HepG2 (cell line): ENCODE results near the gene CYB5D1. TPM values are rescaled to one million over a fixed set of nuclear protein-coding genes. Genes with fewer than 3 reads are reported as not detected.
A peak's percentile ranks its signal among the peaks of the same experiment; 100 is the strongest.

Source experiments
- CREB3 ChIP-seq: sonication (generic); formaldehyde crosslinking; IDR thresholded peaks from 2 replicates; pipeline ENCODE4 v1.5.0; 2020; ENCODE audit warnings: missing genetic modification reagents
- HIVEP1 ChIP-seq: sonication (generic); formaldehyde crosslinking; IDR thresholded peaks from 2 replicates; pipeline ENCODE4 v1.4.0; 2020; ENCODE audit warnings: mild to moderate bottlenecking, missing genetic modification reagents
- HNRNPH1 ChIP-seq: fragments of 200-400 bp; formaldehyde crosslinking; optimal IDR thresholded peaks from 2 replicates; pipeline ENCODE3; 2017; ENCODE audit warnings: mild to moderate bottlenecking, low read depth, low read length
- KMT2A ChIP-seq: sonication (generic); formaldehyde crosslinking; IDR thresholded peaks from 2 replicates; pipeline ENCODE4 v1.4.0; 2020; ENCODE audit warnings: missing genetic modification reagents
- MAFF ChIP-seq: IDR thresholded peaks from 2 replicates; pipeline ENCODE4 v1.6.1; 2011; ENCODE audit warnings: low read depth, low read length, improper control_type of control experiment
- PBX3 ChIP-seq: sonication (generic); formaldehyde crosslinking; IDR thresholded peaks from 2 replicates; pipeline ENCODE4 v1.8.1; 2023; ENCODE audit warnings: missing genetic modification reagents, inconsistent platforms, borderline replicate concordance
- POLR2AphosphoS5 ChIP-seq: IDR thresholded peaks from 2 replicates; pipeline ENCODE4 v1.6.1; 2012; ENCODE audit warnings: low read depth, low read length
- RNF2 ChIP-seq: fragments of 450-650 bp; conservative IDR thresholded peaks from 2 replicates; pipeline ENCODE4 v1.6.1; 2016; ENCODE audit warnings: low read depth
- ZMAT5 ChIP-seq: sonication (generic); formaldehyde crosslinking; IDR thresholded peaks from 2 replicates; pipeline ENCODE4 v1.5.0; 2020; ENCODE audit warnings: mild to moderate bottlenecking, low read depth, missing genetic modification reagents, borderline replicate concordance
- ZMYM4 ChIP-seq: sonication (generic); formaldehyde crosslinking; IDR thresholded peaks from 2 replicates; pipeline ENCODE4 v1.8.1; 2023; ENCODE audit warnings: mild to moderate bottlenecking, missing genetic modification reagents
- ZNF180 ChIP-seq: sonication (generic); formaldehyde crosslinking; IDR thresholded peaks from 2 replicates; pipeline ENCODE4 v1.4.0; 2020; ENCODE audit warnings: low read depth, missing genetic modification reagents, borderline replicate concordance
- ZNF564 ChIP-seq: sonication (generic); formaldehyde crosslinking; IDR thresholded peaks from 2 replicates; pipeline ENCODE4 v1.8.1; 2023; ENCODE audit warnings: mild to moderate bottlenecking, missing genetic modification reagents
- polyA plus RNA-seq, 8 experiments: library from polyadenylated mRNA; depleted of rRNA in 3 of 8; stranded (reverse) in 7 of 8; unstranded in 1 of 8; fragments of >200 nt; fragmentation: Illumina TruSeq in 4 of 8; extraction: Trizol in 4 of 8; gene quantifications; 2 replicates each; pipeline versions ENCODE4 v1.2.1 to v1.2.3, GENCODE V29; 2011 to 2016; ENCODE audit warnings: low read depth in 4 of 8, missing spikeins in 1 of 8, mixed read lengths in 1 of 8; ENCODE audit not compliant: insufficient read depth in 1 of 8
- total RNA-seq, 5 experiments: library from RNA; depleted of rRNA; stranded (reverse); fragments of >200 nt; fragmentation: Illumina TruSeq; extraction: Trizol; gene quantifications; 2 replicates each; pipeline ENCODE4 v1.2.3, GENCODE V29; 2016; ENCODE audit warnings: low read depth in 1 of 5
- TF ChIP-seq, protein P1 (sequence below): sonication (generic); formaldehyde crosslinking; IDR thresholded peaks from 2 replicates; pipeline ENCODE4 v1.4.0; 2020; ENCODE audit warnings: missing genetic modification reagents
- TF ChIP-seq, protein P2 (sequence below): sonication (generic); formaldehyde crosslinking; conservative IDR thresholded peaks from 2 replicates; pipeline ENCODE4 v1.5.0; 2020; ENCODE audit warnings: missing genetic modification reagents
- TF ChIP-seq, protein P3 (sequence below): sonication (generic); formaldehyde crosslinking; IDR thresholded peaks from 2 replicates; pipeline ENCODE4 v1.9.0; 2021; ENCODE audit warnings: mild to moderate bottlenecking, missing genetic modification reagents

CYB5D1 gene
- total and polyA plus RNA-seq, 2 of the 13 experiments (the other 11 are each of a cell fraction or from before 2014, with no cell fraction given) = 8.9 to 17.0 TPM

DNA sequence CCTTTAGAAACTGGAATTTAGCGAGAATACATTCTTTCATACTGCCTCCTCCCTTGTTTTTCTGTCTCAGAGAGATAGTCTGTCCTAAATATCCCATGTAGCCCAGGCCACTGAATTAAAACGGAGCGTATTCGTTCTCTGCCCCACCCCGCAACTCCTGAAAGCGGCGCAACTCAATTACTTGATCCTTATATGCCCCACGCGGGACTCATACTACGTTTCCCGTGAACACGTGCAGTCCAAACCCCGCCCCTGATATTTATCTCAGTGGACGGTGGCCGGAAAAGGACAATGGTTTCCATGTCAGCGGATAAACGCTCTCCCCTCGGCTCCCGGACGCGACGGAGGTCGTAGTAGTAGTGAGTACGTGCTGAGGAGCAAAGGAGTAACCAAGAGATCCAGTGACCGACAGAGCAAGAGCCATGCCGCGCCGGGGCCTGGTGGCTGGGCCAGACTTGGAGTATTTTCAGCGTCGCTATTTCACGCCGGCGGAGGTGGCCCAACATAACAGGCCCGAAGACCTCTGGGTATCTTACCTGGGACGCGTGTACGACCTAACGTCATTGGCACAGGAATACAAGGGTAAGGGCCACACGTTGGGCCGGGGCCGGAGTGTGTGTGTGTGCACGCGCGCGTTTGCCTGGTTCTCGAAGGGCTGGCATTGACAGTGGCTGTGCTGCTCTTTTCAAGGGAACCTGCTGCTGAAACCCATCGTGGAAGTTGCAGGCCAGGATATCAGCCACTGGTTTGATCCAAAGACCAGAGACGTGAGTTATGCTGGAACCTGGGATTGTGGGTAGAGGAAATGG is at the start of gene CYB5D1 (continued):
- TF ChIP-seq, protein P1, sequence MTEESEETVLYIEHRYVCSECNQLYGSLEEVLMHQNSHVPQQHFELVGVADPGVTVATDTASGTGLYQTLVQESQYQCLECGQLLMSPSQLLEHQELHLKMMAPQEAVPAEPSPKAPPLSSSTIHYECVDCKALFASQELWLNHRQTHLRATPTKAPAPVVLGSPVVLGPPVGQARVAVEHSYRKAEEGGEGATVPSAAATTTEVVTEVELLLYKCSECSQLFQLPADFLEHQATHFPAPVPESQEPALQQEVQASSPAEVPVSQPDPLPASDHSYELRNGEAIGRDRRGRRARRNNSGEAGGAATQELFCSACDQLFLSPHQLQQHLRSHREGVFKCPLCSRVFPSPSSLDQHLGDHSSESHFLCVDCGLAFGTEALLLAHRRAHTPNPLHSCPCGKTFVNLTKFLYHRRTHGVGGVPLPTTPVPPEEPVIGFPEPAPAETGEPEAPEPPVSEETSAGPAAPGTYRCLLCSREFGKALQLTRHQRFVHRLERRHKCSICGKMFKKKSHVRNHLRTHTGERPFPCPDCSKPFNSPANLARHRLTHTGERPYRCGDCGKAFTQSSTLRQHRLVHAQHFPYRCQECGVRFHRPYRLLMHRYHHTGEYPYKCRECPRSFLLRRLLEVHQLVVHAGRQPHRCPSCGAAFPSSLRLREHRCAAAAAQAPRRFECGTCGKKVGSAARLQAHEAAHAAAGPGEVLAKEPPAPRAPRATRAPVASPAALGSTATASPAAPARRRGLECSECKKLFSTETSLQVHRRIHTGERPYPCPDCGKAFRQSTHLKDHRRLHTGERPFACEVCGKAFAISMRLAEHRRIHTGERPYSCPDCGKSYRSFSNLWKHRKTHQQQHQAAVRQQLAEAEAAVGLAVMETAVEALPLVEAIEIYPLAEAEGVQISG (CRISPR knock-in tag) = peak; percentile 3; the same call in 1 of the 2 replicates
- TF ChIP-seq RNF2 (no peak; the same call in 1 of the 2 replicates), PBX3 (CRISPR knock-in tag) (no peak), ZNF180 (no peak), ZNF564 (0 out of 2 replicates have a peak, but pooled peaks have one; percentile 55), KMT2A (no peak; the same call in 1 of the 2 replicates), ZMAT5 (no peak), CREB3 (CRISPR knock-in tag) (no peak), MAFF (no peak), POLR2AphosphoS5 (0 out of 2 replicates have a peak, but pooled peaks have one; percentile 24), HIVEP1 (no peak), ZMYM4 (CRISPR knock-in tag) (no peak; the same call in 1 of the 2 replicates), HNRNPH1 (no peak)
- TF ChIP-seq, protein P2, sequence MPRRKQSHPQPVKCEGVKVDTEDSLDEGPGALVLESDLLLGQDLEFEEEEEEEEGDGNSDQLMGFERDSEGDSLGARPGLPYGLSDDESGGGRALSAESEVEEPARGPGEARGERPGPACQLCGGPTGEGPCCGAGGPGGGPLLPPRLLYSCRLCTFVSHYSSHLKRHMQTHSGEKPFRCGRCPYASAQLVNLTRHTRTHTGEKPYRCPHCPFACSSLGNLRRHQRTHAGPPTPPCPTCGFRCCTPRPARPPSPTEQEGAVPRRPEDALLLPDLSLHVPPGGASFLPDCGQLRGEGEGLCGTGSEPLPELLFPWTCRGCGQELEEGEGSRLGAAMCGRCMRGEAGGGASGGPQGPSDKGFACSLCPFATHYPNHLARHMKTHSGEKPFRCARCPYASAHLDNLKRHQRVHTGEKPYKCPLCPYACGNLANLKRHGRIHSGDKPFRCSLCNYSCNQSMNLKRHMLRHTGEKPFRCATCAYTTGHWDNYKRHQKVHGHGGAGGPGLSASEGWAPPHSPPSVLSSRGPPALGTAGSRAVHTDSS (CRISPR knock-in tag) = no peak
- TF ChIP-seq, protein P3, sequence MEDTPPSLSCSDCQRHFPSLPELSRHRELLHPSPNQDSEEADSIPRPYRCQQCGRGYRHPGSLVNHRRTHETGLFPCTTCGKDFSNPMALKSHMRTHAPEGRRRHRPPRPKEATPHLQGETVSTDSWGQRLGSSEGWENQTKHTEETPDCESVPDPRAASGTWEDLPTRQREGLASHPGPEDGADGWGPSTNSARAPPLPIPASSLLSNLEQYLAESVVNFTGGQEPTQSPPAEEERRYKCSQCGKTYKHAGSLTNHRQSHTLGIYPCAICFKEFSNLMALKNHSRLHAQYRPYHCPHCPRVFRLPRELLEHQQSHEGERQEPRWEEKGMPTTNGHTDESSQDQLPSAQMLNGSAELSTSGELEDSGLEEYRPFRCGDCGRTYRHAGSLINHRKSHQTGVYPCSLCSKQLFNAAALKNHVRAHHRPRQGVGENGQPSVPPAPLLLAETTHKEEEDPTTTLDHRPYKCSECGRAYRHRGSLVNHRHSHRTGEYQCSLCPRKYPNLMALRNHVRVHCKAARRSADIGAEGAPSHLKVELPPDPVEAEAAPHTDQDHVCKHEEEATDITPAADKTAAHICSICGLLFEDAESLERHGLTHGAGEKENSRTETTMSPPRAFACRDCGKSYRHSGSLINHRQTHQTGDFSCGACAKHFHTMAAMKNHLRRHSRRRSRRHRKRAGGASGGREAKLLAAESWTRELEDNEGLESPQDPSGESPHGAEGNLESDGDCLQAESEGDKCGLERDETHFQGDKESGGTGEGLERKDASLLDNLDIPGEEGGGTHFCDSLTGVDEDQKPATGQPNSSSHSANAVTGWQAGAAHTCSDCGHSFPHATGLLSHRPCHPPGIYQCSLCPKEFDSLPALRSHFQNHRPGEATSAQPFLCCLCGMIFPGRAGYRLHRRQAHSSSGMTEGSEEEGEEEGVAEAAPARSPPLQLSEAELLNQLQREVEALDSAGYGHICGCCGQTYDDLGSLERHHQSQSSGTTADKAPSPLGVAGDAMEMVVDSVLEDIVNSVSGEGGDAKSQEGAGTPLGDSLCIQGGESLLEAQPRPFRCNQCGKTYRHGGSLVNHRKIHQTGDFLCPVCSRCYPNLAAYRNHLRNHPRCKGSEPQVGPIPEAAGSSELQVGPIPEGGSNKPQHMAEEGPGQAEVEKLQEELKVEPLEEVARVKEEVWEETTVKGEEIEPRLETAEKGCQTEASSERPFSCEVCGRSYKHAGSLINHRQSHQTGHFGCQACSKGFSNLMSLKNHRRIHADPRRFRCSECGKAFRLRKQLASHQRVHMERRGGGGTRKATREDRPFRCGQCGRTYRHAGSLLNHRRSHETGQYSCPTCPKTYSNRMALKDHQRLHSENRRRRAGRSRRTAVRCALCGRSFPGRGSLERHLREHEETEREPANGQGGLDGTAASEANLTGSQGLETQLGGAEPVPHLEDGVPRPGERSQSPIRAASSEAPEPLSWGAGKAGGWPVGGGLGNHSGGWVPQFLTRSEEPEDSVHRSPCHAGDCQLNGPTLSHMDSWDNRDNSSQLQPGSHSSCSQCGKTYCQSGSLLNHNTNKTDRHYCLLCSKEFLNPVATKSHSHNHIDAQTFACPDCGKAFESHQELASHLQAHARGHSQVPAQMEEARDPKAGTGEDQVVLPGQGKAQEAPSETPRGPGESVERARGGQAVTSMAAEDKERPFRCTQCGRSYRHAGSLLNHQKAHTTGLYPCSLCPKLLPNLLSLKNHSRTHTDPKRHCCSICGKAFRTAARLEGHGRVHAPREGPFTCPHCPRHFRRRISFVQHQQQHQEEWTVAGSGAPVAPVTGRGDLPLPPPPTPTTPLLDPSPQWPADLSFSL = no peak
